ENCODE measurements around the gene PLCB1.

GRCh38 chr20:8796088-8796660 is 664.1 kb downstream of the PLCB1 start:
- TF ChIP-seq SIN3A (IDR thresholded peaks at IDR 0.05; ENCODE audit: borderline replicate concordance, insufficient read depth, low read length), result no peak
- TF ChIP-seq POLR2AphosphoS5 (IDR thresholded peaks at IDR 0.05; ENCODE audit: low read depth, low read length), result no peak
- TF ChIP-seq, protein P1, sequence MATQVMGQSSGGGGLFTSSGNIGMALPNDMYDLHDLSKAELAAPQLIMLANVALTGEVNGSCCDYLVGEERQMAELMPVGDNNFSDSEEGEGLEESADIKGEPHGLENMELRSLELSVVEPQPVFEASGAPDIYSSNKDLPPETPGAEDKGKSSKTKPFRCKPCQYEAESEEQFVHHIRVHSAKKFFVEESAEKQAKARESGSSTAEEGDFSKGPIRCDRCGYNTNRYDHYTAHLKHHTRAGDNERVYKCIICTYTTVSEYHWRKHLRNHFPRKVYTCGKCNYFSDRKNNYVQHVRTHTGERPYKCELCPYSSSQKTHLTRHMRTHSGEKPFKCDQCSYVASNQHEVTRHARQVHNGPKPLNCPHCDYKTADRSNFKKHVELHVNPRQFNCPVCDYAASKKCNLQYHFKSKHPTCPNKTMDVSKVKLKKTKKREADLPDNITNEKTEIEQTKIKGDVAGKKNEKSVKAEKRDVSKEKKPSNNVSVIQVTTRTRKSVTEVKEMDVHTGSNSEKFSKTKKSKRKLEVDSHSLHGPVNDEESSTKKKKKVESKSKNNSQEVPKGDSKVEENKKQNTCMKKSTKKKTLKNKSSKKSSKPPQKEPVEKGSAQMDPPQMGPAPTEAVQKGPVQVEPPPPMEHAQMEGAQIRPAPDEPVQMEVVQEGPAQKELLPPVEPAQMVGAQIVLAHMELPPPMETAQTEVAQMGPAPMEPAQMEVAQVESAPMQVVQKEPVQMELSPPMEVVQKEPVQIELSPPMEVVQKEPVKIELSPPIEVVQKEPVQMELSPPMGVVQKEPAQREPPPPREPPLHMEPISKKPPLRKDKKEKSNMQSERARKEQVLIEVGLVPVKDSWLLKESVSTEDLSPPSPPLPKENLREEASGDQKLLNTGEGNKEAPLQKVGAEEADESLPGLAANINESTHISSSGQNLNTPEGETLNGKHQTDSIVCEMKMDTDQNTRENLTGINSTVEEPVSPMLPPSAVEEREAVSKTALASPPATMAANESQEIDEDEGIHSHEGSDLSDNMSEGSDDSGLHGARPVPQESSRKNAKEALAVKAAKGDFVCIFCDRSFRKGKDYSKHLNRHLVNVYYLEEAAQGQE (IDR thresholded peaks at IDR 0.05; ENCODE audit: insufficient read depth in 1 of 2, low read depth in 2 of 2, low read length in 2 of 2), result no peak
- no peak for TF ChIP-seq TAF1 (IDR thresholded peaks at IDR 0.05; ENCODE audit: borderline replicate concordance, insufficient read depth, low read length)
